Brain microvascular endothelial cell (primary cell): Measurements from ENCODE around the gene ATXN7L3.

Experiments used
- DNase-seq: peaks from one replicate; pipeline ENCODE4 v3.0.0-alpha.2; 2020
- H3K27ac ChIP-seq: fragments of 250-450 bp; sonication (Bioruptor Pico); 2 replicates; pipeline ENCODE4 v1.5.1; 2020; ENCODE audit warnings: mild to moderate bottlenecking, moderate library complexity
- H3K27me3 ChIP-seq: fragments of 250-450 bp; sonication (Bioruptor Pico); replicated peaks from 2 replicates; pipeline ENCODE4 v1.5.1; 2020; ENCODE audit warnings: mild to moderate bottlenecking
- H3K36me3 ChIP-seq: fragments of 250-450 bp; sonication (Bioruptor Pico); replicated peaks from 2 replicates; pipeline ENCODE4 v1.5.1; 2020; ENCODE audit warnings: mild to moderate bottlenecking
- H3K4me3 ChIP-seq: 2 replicates; pipeline ENCODE4 v1.5.1; 2011; ENCODE audit warnings: low read depth, mild to moderate bottlenecking, control low read depth, low read length, moderate library complexity
- CTCF ChIP-seq: IDR thresholded peaks from 2 replicates; pipeline ENCODE4 v1.5.1; 2011; ENCODE audit warnings: low read depth, mild to moderate bottlenecking, moderate library complexity, low read length, control low read depth, inconsistent platforms; ENCODE audit errors: missing control alignments
- in situ Hi-C: cut with HindIII; loops from 2 replicates; pipeline ENCODE4 v1.10.0; 2017; ENCODE audit warnings: low sequenced_read_pairs, low pct_ligation_motif_present

ATXN7L3 gene

GRCh38 chr17:44211281-44212265 is 11.9 kb upstream of the ATXN7L3 start:
- H3K27me3 ChIP-seq = no peaks in the 10 kb centered on the region
- peaks cover 67% of the 10 kb centered on the region for H3K36me3 ChIP-seq

GRCh38 chr17:44210342-44211192 is 10.9 kb upstream of the ATXN7L3 start:
- no peak overlapping the region for H3K27ac ChIP-seq
- in situ Hi-C loops = no loop called here
- H3K4me3 ChIP-seq = no peak overlapping the region
- no peaks in the 10 kb centered on the region for H3K27me3 ChIP-seq
- DNase-seq = peak; percentile 76
- TF ChIP-seq CTCF = peak; percentile 81
- peaks cover 57% of the 10 kb centered on the region for H3K36me3 ChIP-seq

More at GRCh38 chr17:44211281-44212265, 11.9 kb upstream of the ATXN7L3 start:
- Histone ChIP-seq H3K4me3 (no peak overlapping the region), H3K27ac (no peak overlapping the region)
- in situ Hi-C loops = no loop called here
- DNase-seq = no peak
- no peak for TF ChIP-seq CTCF

- no peak overlapping the region for H3K27ac ChIP-seq
- TF ChIP-seq CTCF = no peak
- peaks cover 50% of the 10 kb centered on the region for H3K36me3 ChIP-seq
- DNase-seq = no peak
- no peaks in the 10 kb centered on the region for H3K27me3 ChIP-seq
- in situ Hi-C loops = loop anchor here (10.0 kb wide), 1 partner anchor 115 kb away; the partner anchor contains the start of gene SLC25A39
- H3K4me3 ChIP-seq = no peak overlapping the region
Observed at GRCh38 chr17:44209786-44210341, 10.2 kb upstream of the ATXN7L3 start.

GRCh38 chr17:44207743-44208142 is 8.1 kb upstream of the ATXN7L3 start:
- DNase-seq = no peak

More at GRCh38 chr17:44207743-44208142, 8.1 kb upstream of the ATXN7L3 start:
- no peaks in the 10 kb centered on the region for H3K27me3 ChIP-seq
- no peak overlapping the region for H3K27ac ChIP-seq
- H3K36me3 ChIP-seq = peaks cover 37% of the 10 kb centered on the region
- no peak for TF ChIP-seq CTCF
- no peak overlapping the region for H3K4me3 ChIP-seq
- in situ Hi-C loops = loop anchor here (10.0 kb wide), 1 partner anchor 117 kb away; the partner anchor contains the start of gene SLC25A39
